ENCODE measurements around the gene COMMD9. TPM values are rescaled to one million over a fixed set of nuclear protein-coding genes. Genes with fewer than 3 reads are reported as not detected.

The COMMD9 gene
- total RNA-seq, 1 donor from 2014 or later, result 55.7 TPM

DNA sequence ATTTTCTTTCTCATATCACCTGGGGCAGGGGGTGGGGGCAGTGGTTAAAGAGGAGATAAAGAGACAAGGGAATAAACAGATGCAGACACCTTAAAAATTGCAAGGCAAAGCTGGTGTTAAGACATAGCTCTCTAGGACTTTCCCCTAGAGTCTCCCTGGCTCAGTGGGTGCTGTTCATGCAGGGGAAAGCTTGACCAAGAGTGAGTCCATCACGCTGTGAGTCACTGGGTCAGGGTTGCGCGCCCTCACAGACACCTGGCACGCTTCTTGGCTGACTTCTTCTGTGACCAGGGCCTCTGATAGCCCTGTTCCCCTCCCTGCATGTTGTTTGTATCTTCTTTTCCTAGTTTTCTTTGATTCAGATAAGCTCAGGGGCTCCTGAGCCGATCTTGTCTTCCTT lies 31.9 kb downstream of the COMMD9 start:
- DNase-seq (ENCODE audit: low spot score), result no peak

DNA sequence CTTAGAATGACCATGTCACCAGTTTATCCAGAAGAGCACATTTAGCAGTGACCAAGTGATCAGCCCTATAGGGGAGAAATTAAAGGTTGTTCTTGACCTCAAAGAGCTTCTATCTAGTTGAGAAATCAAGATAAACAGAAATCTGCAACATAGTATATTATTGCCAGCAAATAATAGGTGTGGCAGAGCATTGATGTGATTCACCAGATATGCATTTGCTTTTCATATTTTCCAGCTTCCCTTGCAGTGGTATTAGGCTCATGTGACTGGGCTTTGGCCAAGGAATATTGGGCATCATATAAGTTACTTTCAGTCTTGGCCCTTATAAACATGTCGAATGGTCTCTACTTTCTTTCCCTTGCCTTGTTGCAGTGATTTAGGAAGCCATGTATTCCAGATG lies 34.5 kb downstream of the COMMD9 start:
- DNase-seq (ENCODE audit: low spot score), result no peak

DNA sequence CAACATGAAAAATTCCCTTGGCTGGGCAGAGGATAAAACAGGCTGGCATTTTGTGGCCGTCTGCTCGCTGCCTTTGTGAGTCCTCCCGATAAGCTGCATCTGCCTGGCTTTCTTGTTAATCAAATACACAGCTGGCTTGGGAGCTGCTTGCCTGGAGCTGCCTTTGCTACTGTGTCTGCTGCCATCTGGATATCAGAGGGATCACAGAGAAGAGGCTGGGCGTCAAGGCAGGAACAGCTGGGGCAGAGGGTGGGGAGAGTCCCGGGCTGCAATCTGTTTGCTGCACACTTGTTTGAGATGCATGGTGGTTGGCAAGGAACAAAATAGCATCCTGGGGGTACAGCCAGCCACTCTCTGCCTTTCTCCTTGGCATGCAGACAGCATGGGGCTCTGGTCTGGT lies 36.0 kb downstream of the COMMD9 start:
- no peak for DNase-seq (ENCODE audit: low spot score)

DNA sequence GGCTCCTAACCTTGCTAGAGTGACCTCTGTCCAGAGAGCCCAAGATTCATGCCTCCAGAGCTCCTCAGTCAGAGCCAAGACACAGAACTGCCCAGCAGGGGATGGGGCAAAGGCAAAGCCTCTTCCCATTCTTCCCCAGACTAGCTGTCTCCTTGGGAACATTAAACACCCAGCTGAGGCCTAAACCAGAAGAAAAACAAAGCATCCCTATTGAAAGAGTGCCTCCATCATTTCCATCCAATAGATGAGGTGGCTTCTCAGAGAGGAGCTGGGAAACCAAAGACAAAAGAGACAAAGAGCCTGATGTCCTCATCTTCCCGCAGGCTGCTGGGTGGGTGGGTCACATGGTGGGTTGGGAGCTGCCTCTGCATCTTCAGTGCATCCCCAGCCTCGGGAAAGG lies 37.4 kb downstream of the COMMD9 start:
- DNase-seq (ENCODE audit: low spot score), result no peak

DNA sequence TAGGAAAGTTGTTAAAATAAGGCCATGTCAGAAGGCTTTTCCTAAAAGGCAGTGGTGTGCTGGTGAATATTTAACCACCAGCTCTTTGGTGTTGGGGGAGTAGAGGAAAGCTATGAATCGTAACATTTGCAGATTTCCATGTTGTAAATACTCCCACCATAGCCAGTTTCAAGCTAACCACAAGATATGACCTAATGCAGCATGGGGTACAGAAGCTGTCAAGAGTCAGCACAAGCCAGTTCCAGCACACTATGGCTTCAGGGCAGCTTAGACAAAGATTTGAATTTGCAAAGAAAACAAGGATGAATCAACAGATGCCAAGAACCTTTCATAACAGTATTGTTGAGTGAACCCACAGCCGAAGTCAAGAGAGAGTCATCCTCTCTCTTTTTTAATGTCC lies 40.0 kb downstream of the COMMD9 start:
- DNase-seq (ENCODE audit: low spot score), result no peak

DNA sequence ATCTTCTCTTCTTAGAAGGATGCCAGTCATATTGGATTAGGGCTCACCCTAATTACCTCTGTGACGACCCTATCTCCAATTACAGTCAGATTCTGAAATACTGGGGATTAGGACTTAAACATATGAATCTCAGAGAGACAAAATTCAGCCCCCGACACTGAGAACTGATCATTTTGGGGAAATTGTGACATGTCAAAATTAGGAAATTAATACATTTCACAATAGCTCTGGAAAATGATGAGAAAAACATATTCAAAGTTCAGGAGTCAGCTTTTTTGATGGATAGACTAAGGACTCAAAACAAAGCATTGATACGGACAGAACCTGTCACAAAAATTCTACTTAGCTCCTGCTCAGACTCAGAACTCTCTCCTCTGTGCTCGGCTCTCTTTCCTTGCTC lies 40.8 kb downstream of the COMMD9 start:
- DNase-seq (ENCODE audit: low spot score), result no peak

DNA sequence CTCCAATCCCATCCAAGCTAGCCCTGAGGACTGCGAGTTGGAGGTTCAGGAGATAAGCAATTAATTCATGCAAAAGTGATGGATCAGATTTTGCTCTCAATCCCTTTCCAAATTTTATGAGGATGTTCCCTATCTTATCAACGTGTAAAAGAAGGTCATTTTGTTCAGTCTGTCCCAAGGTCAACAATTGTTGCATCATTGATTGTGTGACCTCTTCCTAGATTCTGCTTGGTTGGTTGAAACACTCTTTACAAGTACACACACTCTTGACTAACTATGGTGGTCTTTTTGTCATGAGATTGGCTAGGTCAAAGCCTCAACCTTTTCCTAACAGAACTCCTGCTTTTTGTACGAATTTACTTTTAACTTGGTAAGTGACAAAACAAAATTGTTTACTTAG lies 41.7 kb downstream of the COMMD9 start:
- DNase-seq (ENCODE audit: low spot score), result no peak

DNA sequence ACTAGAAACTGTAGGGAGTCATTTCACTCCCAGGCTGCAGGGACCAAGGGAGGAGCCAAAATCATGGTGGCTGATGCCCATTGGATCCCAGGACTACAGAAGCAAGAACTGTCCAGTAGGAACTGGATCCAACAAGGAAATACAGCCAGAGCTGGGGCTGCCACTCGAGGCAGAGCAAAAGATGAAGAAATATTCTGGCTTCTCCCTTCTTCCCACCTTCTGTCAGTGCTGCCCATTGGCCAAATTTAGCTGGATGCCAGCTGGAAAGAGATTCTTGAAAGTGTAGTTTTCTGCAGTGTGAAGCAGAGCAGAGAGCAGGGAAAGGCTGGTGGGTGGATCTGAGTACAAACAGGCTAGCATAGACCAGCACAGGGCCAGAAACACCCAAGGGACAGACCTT lies 45.6 kb downstream of the COMMD9 start:
- no peak for DNase-seq (ENCODE audit: low spot score)

DNA sequence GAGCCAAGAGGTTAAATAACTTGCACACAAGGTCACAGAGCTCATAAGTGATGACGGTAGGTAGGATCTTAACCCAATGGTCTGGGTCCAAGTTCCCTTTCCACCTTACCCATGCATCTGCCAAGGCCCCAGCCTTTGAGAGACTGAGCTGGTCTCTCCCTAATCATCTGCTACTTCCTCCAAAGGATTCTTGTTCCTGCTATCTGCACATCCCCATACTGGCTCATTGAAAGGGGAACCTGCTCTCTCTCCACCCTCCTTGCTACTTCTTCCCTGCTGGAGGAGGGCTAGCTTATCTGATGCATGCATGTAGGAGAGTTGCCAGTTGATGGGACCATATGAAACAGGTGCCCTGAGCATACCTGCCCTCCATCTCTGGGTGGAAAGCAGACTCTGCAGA lies 47.7 kb downstream of the COMMD9 start:
- DNase-seq (ENCODE audit: low spot score), result no peak

DNA sequence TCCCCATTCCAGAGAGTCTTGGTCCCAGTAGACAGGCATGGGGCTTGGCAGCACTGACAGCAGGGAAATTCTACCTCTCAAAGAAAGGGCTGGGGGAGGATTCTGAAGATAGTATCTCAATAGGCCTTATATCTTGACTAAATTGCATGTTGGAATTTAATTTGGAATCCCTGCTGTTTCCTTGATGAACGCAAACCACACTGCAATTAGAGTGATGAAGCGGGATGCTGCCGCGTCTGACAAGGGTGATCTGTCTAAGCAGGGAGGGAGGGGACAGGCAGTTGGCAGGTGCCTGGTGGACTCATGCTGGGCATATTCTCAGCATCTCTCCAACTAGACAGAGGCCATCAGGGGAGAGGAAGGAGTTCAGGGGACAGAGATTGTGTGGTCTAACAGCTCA lies 48.4 kb downstream of the COMMD9 start:
- no peak for DNase-seq (ENCODE audit: low spot score)

DNA sequence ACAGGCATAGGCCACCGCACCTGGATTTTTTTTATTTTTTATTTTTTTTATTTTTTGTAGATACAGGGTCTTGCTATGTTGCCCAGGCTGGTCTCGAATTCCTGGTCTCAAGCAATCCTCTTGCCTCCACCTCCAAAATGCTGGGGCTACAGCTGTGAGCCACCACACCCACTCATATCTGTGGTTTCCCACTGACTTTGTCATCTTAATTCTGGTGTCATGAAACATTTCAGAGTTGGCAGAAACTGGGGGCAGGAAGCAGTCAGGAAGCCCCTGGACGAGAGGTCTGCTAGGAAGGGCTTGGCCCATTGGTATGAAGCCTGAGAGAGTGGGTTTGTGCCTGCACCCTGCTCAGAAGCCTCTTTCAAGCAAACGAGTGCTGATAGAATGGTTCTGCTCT lies 49.1 kb downstream of the COMMD9 start:
- DNase-seq (ENCODE audit: low spot score), result no peak

DNA sequence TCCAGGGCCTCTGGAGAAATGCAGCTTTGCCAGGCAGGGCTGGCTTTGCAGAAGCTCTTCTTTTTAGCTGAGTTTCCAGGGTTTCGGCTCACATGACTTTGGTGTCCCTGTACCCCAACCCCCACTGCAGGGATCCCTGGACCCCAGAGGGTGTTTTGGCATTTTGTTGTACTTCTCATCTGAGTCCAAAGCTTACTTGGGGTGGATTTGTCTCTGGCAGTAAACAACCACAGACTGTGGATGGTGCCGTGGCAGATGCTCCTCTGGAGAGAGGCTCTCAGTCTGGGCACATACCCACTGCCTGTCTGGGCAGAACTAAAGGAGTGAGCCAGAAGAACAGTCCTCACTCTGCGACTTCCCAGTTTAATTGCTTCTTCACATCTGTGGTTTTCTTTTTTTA lies 49.6 kb downstream of the COMMD9 start:
- no peak for DNase-seq (ENCODE audit: low spot score)

DNA sequence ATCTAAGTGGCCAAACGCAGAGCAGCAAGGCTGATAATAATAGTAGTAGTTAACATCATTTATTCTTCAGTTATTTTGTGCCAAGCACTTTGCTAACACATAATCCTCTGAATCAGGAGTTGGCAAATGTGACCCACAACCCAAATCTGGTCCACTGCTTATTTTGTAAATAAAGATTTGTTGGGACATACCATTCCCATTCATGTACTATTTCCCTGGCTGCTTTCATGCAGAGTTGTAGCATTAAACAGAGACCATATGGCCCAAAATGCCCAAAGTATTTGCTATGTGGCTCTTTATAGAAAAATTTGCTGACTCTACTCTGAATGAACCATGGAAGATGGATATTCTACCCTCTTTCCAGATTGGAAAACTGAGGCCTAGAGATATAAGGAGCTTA lies 50.3 kb downstream of the COMMD9 start:
- no peak for DNase-seq (ENCODE audit: low spot score)

DNA sequence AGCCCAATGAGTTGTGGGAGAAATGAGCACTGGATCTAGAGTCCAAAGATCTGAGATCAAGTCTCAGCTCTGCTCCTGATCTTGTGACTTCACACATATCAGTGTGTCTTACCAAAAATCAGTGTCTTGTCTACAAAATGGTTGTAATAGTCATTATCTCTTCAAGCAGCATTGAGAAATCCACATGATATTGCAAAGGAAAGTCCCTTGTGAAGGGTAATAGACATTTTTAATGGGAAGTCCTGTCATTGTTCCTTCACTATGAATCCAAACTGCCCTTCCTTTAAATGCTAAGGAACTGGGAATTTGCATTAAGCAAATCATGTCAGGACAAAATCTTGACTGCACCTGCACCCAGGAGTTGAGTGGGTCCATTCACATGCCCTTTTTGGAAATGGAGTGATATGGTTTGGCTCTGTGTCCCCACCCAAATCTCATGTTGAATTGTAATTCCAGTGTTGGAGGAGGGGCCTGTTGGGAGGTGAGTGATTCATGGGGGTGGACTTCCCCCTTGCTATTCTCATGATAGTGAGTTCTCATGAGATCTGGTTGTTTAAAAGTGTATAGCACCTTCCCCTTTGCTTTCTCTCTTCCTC lies 51.1 kb downstream of the COMMD9 start:
- no peak for DNase-seq (ENCODE audit: low spot score)

DNA sequence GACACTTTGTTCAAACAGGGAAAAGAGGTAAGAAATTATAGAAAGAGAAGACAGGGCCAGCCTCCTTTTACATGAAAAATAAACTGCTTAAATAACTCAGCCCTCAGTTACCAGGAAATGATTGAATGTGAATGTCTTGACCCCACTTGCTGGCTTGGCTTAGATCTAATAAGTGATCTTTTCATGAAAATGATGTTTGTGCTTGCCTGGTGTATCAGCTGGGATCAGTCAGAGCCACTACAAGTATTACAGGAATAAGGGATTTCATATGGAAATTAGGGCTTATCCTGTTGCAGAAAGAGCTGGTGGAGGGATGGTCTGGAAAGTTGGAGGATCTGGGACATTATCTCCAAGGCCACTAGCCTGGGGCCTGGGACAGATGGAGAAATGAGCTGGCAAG lies 51.8 kb downstream of the COMMD9 start:
- DNase-seq (ENCODE audit: low spot score), result no peak

DNA sequence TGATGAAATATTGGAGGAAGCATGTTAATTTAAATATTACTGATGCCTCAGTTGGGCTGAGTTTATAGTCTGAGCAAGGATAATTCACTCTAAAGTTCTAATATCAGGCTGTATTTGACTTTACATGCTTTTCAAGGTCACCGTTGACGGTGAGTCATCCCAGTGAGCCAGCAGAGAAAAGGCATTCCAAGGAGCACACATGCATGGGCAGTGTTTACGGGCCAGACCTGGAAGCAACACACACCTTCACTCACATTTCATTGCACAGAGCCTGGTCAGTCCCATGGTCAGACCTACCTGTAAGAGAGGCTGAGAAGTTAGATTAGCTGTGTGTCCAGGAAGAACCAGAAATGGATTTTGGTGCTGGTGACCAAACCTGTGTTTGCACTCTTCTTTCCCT lies 53.5 kb downstream of the COMMD9 start:
- no peak for DNase-seq (ENCODE audit: low spot score)

DNA sequence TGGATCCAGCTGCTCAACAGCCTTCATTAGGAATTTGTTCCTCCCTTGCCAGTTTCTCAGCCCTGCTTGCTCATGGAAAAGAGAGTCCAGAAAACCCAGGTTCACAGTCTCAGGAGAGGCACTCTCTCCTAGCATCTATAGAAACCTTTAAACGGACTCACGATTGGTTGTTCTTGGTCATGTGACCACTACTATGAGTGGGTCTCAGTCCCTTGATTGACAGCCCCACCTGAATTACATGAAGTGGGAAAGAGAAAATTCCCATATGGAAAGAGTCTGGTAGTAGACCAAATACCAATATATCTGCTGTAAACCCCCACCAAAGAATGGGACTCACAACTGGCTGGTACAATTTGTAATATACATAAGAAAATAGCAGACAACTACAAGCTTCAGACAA lies 54.4 kb downstream of the COMMD9 start:
- no peak for DNase-seq (ENCODE audit: low spot score)

DNA sequence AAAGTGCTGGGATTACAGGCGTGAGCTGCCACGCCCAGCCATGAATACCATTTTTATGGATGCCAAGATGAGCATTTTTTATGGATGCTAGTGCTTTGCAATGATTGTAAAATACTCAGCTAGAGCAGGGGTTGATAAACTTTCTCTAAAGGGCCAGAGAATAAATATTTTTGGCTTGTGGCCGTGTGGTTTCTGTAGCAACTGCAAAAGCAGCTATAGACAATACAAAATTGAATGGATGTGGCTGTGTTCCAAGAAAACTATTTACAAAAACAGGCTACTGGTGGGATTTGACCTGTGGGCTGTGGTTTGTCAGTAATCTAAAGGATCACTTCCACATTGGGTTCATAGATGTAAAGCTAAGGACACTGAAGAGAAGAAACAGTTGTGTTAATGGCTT lies 56.0 kb downstream of the COMMD9 start:
- no peak for DNase-seq (ENCODE audit: low spot score)

DNA sequence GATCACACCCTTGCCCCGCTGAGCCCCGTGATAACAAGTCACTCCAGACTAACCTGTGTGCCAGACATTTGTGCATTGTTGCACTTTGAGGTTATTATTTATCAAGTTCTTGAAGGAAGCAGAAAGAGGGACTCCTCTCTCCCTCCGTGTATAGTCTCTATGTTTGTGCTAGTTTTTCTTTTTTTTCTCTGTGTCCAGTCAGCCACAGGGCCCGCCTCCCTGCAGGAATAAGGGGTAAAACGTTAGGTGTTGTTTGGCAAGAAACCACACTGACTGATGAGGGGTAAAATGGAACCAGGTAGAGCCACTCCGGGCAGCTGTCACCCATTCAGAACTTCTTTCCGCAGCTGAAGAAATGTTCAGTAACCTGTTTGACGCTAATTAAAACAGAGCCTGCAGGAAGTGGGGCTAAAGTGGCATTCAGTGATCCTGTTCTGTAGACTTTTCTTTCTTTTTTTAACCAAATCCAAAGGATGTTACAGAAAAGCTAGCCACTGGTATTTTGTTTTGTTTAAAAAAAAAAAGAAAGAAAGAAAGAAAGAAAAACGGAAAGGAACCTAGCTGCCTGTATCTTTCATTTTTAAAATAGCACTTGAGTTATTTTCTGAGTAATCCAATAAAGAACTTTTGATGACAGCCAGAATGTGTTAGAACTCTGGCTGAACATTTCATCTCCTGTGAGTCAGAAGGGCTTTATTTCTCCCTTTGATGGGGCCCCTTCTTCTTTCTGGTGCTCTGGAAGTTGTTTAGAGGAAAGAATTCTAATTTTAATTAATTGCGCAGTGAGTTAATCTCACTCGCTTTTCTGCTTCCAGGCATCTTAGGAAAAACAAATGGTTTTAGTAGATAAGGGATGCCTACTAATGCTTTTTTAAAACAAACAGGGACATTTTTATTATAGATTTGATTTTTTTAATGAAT lies 58.2 kb downstream of the COMMD9 start:
- no peak for DNase-seq (ENCODE audit: low spot score)

DNA sequence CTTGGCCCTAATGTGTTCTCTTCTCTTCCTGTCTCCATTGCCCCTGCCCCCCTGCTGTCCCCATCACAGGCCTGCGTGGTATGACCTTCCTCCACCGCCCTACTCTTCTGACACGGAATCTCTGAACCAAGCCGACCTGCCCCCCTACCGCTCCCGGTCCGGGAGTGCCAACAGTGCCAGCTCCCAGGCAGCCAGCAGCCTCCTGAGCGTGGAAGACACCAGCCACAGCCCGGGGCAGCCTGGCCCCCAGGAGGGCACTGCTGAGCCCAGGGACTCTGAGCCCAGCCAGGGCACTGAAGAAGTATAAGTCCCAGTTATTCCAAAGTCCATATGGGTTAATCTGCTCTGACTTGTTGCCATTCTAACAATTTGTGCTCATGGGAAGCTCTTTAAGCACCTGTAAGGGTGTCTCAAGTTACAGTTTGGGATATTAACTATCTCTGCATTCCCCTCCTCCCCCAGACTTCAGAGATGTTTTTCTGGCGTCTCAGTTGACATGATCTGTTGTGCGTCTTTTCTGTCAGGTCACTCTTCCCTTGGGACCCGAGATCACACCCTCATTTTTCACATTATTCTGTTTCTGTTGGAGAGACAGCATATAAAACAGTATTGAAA lies 60.0 kb downstream of the COMMD9 start:
- DNase-seq (ENCODE audit: low spot score), result no peak

DNA sequence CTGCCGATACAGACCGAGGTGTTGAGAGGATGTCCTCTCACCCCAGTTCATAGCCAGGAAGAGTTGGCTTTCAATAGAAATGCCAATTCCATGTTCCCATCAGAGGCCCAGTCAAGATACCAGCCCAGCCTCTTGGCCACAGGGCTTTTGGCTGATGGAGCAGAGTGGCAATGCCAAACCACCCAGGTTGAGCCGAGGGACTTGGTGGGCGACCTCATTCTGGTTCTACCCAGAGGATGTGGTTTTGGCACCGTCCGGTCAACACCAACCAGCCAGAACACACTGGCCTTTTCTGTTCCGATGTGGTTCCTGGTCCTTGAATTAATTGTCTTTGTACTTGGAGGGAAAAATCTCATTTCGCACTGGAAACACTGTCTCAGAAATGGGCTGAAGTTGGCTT lies 60.5 kb downstream of the COMMD9 start:
- no peak for DNase-seq (ENCODE audit: low spot score)

DNA sequence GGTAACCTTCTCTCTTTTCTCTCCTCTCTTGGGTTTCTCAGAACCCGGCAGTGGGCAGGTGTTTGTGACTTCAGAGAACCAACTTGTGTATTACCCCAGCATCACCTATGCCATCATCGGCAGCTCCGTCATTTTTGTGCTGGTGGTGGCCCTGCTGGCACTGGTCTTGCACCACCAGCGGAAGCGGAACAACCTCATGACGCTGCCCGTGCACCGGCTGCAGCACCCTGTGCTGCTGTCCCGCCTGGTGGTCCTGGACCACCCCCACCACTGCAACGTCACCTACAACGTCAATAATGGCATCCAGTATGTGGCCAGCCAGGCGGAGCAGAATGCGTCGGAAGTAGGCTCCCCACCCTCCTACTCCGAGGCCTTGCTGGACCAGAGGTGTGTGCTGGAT lies 62.2 kb downstream of the COMMD9 start:
- DNase-seq (ENCODE audit: low spot score), result no peak

DNA sequence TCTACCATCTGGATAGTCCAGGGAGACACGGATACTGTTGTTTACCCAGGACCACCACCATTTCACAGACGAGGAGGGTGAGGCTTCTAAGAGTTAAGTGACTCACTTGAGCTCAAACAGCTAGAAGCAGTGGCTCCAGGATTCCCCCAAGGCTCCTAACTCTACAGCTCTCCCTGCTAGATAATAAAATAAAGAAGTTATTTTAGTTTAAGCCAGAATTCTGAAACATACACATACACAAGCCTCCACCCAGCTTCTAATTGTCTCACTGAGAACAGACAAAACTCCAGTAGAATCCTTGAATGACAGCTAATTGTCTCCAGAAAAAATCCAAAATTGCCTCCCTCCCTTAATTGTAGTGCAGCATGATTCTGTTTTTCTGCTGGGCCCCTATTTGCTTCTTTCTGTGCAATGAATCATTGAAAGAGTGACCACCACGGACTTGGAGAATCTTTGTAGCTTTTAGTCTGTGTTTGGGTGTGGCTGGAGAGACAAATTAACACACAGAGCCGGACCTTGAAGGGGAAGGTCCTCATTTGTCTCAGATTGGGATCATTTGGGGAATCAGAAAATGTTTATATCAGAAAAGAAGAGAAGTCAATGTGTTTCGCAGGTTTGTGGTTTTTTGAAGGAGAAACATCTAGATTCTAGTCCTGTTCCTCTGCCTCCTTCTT lies 64.9 kb downstream of the COMMD9 start:
- no peak for DNase-seq (ENCODE audit: low spot score)
